ENCODE results near the gene GPX4.

DNA sequence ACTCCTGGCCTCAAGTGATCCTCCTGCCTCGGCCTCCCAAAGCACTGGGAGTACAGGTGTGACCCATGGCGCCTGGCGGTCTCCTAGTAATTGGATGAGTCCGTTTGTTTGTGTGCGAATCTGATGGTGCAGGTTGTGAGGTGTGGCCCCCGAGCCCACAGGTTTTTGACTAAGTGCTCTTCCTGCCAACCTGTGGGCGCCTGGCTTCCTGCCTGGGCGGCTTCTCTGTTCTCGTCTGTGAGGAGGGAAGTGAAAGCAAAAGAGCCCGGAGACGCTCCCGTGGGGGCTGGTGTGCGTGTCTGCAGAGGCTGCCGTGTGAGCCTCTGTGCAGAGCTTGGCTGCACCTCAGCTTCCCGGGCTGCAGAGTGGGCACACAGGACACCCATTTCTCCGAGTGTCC is 26.8 kb upstream of the GPX4 start:
- TF ChIP-seq POLR2A (IDR thresholded peaks at IDR 0.05): no peak
- TF ChIP-seq, protein P1, sequence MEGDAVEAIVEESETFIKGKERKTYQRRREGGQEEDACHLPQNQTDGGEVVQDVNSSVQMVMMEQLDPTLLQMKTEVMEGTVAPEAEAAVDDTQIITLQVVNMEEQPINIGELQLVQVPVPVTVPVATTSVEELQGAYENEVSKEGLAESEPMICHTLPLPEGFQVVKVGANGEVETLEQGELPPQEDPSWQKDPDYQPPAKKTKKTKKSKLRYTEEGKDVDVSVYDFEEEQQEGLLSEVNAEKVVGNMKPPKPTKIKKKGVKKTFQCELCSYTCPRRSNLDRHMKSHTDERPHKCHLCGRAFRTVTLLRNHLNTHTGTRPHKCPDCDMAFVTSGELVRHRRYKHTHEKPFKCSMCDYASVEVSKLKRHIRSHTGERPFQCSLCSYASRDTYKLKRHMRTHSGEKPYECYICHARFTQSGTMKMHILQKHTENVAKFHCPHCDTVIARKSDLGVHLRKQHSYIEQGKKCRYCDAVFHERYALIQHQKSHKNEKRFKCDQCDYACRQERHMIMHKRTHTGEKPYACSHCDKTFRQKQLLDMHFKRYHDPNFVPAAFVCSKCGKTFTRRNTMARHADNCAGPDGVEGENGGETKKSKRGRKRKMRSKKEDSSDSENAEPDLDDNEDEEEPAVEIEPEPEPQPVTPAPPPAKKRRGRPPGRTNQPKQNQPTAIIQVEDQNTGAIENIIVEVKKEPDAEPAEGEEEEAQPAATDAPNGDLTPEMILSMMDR (IDR thresholded peaks at IDR 0.05): no peak

Measured in testis (tissue), 2 donors.